GM19238 (cell line): ENCODE results near the gene ZNF414.
A peak's percentile ranks its signal among the peaks of the same experiment; 100 is the strongest.

ENCODE experiments used
- DNase-seq: peaks from one replicate; pipeline ENCODE4 v3.0.0; 2011; ENCODE audit warnings: low spot score; ENCODE audit not compliant: insufficient read length

Gene ZNF414

GRCh38 chr19:8490873-8491272 lies 23.1 kb downstream of the ZNF414 start:
- no peak for DNase-seq

- no peak for DNase-seq
These were observed 23.6 kb downstream of the ZNF414 start for GRCh38 chr19:8490395-8490760.

- DNase-seq, result no peak
These were observed 24.2 kb downstream of the ZNF414 start for GRCh38 chr19:8489561-8490394.

GRCh38 chr19:8488365-8488764 lies 25.6 kb downstream of the ZNF414 start:
- no peak for DNase-seq

GRCh38 chr19:8487137-8487851 lies 26.7 kb downstream of the ZNF414 start:
- peak; percentile 43 for DNase-seq

- no peak for DNase-seq
These were observed 27.3 kb downstream of the ZNF414 start for GRCh38 chr19:8486661-8487136.

- DNase-seq, result no peak
These were observed 28.2 kb downstream of the ZNF414 start for GRCh38 chr19:8485561-8486371.

GRCh38 chr19:8484331-8484894 lies 29.6 kb downstream of the ZNF414 start:
- DNase-seq, result no peak

- DNase-seq, result no peak
These were observed 30.8 kb downstream of the ZNF414 start for GRCh38 chr19:8483165-8483564.

GRCh38 chr19:8482696-8483095 lies 31.3 kb downstream of the ZNF414 start:
- no peak for DNase-seq

- no peak for DNase-seq
These were observed 32.4 kb downstream of the ZNF414 start for GRCh38 chr19:8481616-8482015.

GRCh38 chr19:8481201-8481600 lies 32.8 kb downstream of the ZNF414 start:
- DNase-seq, result no peak

GRCh38 chr19:8478598-8478997 lies 35.4 kb downstream of the ZNF414 start:
- no peak for DNase-seq

- no peak for DNase-seq
These were observed 36.1 kb downstream of the ZNF414 start for GRCh38 chr19:8477889-8478288.

GRCh38 chr19:8476524-8476923 lies 37.4 kb downstream of the ZNF414 start:
- no peak for DNase-seq

GRCh38 chr19:8475005-8475404 lies 39.0 kb downstream of the ZNF414 start:
- DNase-seq, result no peak

GRCh38 chr19:8473648-8474476 lies 40.1 kb downstream of the ZNF414 start:
- peak; percentile 71 for DNase-seq

GRCh38 chr19:8469613-8470368 lies 44.2 kb downstream of the ZNF414 start:
- DNase-seq, result no peak

- no peak for DNase-seq
These were observed 45.1 kb downstream of the ZNF414 start for GRCh38 chr19:8468761-8469373.
